Left ventricle myocardium inferior (tissue), 1 donor: ENCODE measurements around the gene RIC1. TPM values are rescaled to one million over a fixed set of nuclear protein-coding genes. Genes with fewer than 3 reads are reported as not detected.
"Not testable (repeated sequence)": the region's sequence is repeated elsewhere in the genome, so short reads cannot be mapped to it uniquely, and the experiment has no call there.

Experiments used
- DNase-seq: peaks from one replicate; pipeline ENCODE4 v3.0.0-alpha.2; 2020
- H3K27ac ChIP-seq: fragments of 200-600 bp; replicated peaks from 2 replicates; pipeline ENCODE4 v1.8.0; 2021
- H3K27me3 ChIP-seq: fragments of 200-600 bp; 2 replicates; pipeline ENCODE4 v1.8.0; 2021; ENCODE audit warnings: low read depth
- H3K36me3 ChIP-seq: fragments of 200-600 bp; 2 replicates; pipeline ENCODE4 v1.8.0; 2021
- H3K4me1 ChIP-seq: fragments of 200-600 bp; 2 replicates; pipeline ENCODE4 v1.8.0; 2021
- H3K4me3 ChIP-seq: fragments of 200-600 bp; 2 replicates; pipeline ENCODE4 v1.8.0; 2021; ENCODE audit warnings: mild to moderate bottlenecking, moderate library complexity
- H3K9me3 ChIP-seq: fragments of 200-600 bp; replicated peaks from 2 replicates; pipeline ENCODE4 v1.8.0; 2021
- CTCF ChIP-seq: fragments of 200-600 bp; IDR thresholded peaks from 2 replicates; pipeline ENCODE4 v1.8.0; 2021; ENCODE audit warnings: antibody characterized with exemption, mild to moderate bottlenecking, borderline replicate concordance
- intact Hi-C: fragments of 100-400 bp; cut with micrococcal nuclease; formaldehyde crosslinking; loops from one replicate; pipeline ENCODE4 v1.11.0; 2022
- long read RNA-seq: library from polyadenylated mRNA; unstranded; transcript quantifications from one replicate; pipeline ENCODE4 v2.0.0, GENCODE V29; 2021
- total RNA-seq: library from RNA; stranded (reverse); fragmentation: NEBNext Ultra II Directional; extraction: Animal tissue kit (Norgen Biotek cat#: 25700); gene quantifications from one replicate; pipeline ENCODE4 v1.2.1, GENCODE V29; 2021
- donor health status: DM: no; HTN: yes; CAD: no; lungs with severe emphysema.

RIC1 gene
- 7.1 TPM for total RNA-seq
- long read RNA-seq, full-length matches to known transcripts, result 6 of 15 reads
- long read RNA-seq, partial matches to known transcripts, result 5 of 15 reads
- long read RNA-seq, other reads (novel, unspliced or antisense), result 4 of 15 reads

GRCh38 chr9:5628530-5629311 is at the start of gene RIC1:
Gene RIC1, plus strand, starts transcription at chr9:5629107. Its CDS starts 203 bp downstream, at chr9:5629310.
- H3K27me3 ChIP-seq, result no peaks in the 10 kb centered on the region
- TF ChIP-seq CTCF, result peak; percentile 55
- H3K27ac ChIP-seq, result peak within 1 kb of the TSS; percentile 99
- intact Hi-C loops, result no loop called here
- H3K4me3 ChIP-seq, result peak within 1 kb of the TSS; percentile 98
- H3K9me3 ChIP-seq, result no peaks in the 10 kb centered on the region
- peak; percentile 93 for DNase-seq
- peaks cover 90% of the 10 kb centered on the region for H3K4me1 ChIP-seq
- no peaks in the 10 kb centered on the region for H3K36me3 ChIP-seq

- Histone ChIP-seq H3K27ac (no peak overlapping the region), H3K27me3 (no peaks in the 10 kb centered on the region), H3K36me3 (no peaks in the 10 kb centered on the region), H3K4me1 (peaks cover 19% of the 10 kb centered on the region), H3K9me3 (no peaks in the 10 kb centered on the region), H3K4me3 (no peak overlapping the region)
- DNase-seq, result no peak
- TF ChIP-seq CTCF, result no peak
- intact Hi-C loops, result no loop called here
Measured at GRCh38 chr9:5579881-5580280, 49.0 kb upstream of the RIC1 start.

GRCh38 chr9:5580650-5581049 is 48.3 kb upstream of the RIC1 start:
- intact Hi-C loops, result no loop called here
- no peak for DNase-seq
- no peak for TF ChIP-seq CTCF
- no peaks in the 10 kb centered on the region for H3K36me3 ChIP-seq
- no peaks in the 10 kb centered on the region for H3K9me3 ChIP-seq
- H3K27ac ChIP-seq, result no peak overlapping the region
- H3K4me3 ChIP-seq, result no peak overlapping the region
- H3K4me1 ChIP-seq, result peaks cover 19% of the 10 kb centered on the region
- H3K27me3 ChIP-seq, result no peaks in the 10 kb centered on the region

- H3K27me3 ChIP-seq, intact Hi-C loops, H3K36me3 ChIP-seq, H3K4me3 ChIP-seq, H3K27ac ChIP-seq, DNase-seq, H3K9me3 ChIP-seq: not testable (repeated sequence)
- peaks cover 24% of the 10 kb centered on the region for H3K4me1 ChIP-seq
Measured at GRCh38 chr9:5581706-5582105, 47.2 kb upstream of the RIC1 start.

GRCh38 chr9:5582835-5583195 is 46.1 kb upstream of the RIC1 start:
- peak; percentile 22 for DNase-seq
- peak overlapping the region; percentile 13 for H3K27ac ChIP-seq
- no peaks in the 10 kb centered on the region for H3K36me3 ChIP-seq
- H3K9me3 ChIP-seq, result no peaks in the 10 kb centered on the region
- peaks cover 24% of the 10 kb centered on the region for H3K4me1 ChIP-seq
- no peak overlapping the region for H3K4me3 ChIP-seq
- no peaks in the 10 kb centered on the region for H3K27me3 ChIP-seq
- intact Hi-C loops, result no loop called here
- TF ChIP-seq CTCF, result no peak

GRCh38 chr9:5586391-5586802 is 42.5 kb upstream of the RIC1 start:
- H3K27ac ChIP-seq, result no peak overlapping the region
- intact Hi-C loops, result loop anchor here (5.0 kb wide), 1 partner anchor 129 kb away; no protein-coding TSS in a partner anchor
- DNase-seq, result no peak
- no peaks in the 10 kb centered on the region for H3K36me3 ChIP-seq
- H3K9me3 ChIP-seq, result no peaks in the 10 kb centered on the region
- no peaks in the 10 kb centered on the region for H3K27me3 ChIP-seq
- peaks cover 18% of the 10 kb centered on the region for H3K4me1 ChIP-seq
- no peak for TF ChIP-seq CTCF
- no peak overlapping the region for H3K4me3 ChIP-seq
